H9 (cell line): Measurements from ENCODE around the gene PFN3. TPM values are rescaled to one million over a fixed set of nuclear protein-coding genes. Genes with fewer than 3 reads are reported as not detected.

Experiments used
- DNase-seq: peaks from one replicate; pipeline ENCODE4 v3.0.0-alpha.2; 2017
- H2AFZ ChIP-seq: one replicate; pipeline ENCODE4 v1.6.1; 2013; ENCODE audit warnings: mild to moderate bottlenecking, low read length, control low read depth, moderate library complexity
- H2AK5ac ChIP-seq: 2 replicates; pipeline ENCODE4 v1.6.1; 2013; ENCODE audit warnings: low read length, control low read depth, mixed read lengths; ENCODE audit not compliant: insufficient read length
- H2BK120ac ChIP-seq: one replicate; pipeline ENCODE4 v1.6.1; 2013; ENCODE audit warnings: low read depth, mild to moderate bottlenecking, low read length, control low read depth, inconsistent platforms; ENCODE audit not compliant: poor library complexity, severe bottlenecking
- H2BK12ac ChIP-seq: 2 replicates; pipeline ENCODE4 v1.6.1; 2013; ENCODE audit warnings: low read length, control low read depth, mixed read lengths, low read depth; ENCODE audit not compliant: insufficient read length
- H2BK15ac ChIP-seq: 2 replicates; pipeline ENCODE4 v1.6.1; 2013; ENCODE audit warnings: low read depth, low read length, control low read depth
- H2BK20ac ChIP-seq: one replicate; pipeline ENCODE4 v1.6.1; 2013; ENCODE audit warnings: low read depth, mild to moderate bottlenecking, low read length, control low read depth, inconsistent platforms; ENCODE audit not compliant: poor library complexity, severe bottlenecking
- H2BK5ac ChIP-seq: 2 replicates; pipeline ENCODE4 v1.6.1; 2013; ENCODE audit warnings: low read length, control low read depth, mixed read lengths; ENCODE audit not compliant: insufficient read length
- H3K14ac ChIP-seq: 2 replicates; pipeline ENCODE4 v1.6.1; 2013; ENCODE audit warnings: low read length, control low read depth; ENCODE audit not compliant: insufficient read depth
- H3K18ac ChIP-seq: 2 replicates; pipeline ENCODE4 v1.6.1; 2013; ENCODE audit warnings: low read depth, mild to moderate bottlenecking, mixed read lengths, low read length, control low read depth; ENCODE audit not compliant: insufficient read length
- H3K23ac ChIP-seq: 2 replicates; pipeline ENCODE4 v1.6.1; 2013; ENCODE audit warnings: low read length, control low read depth, mixed read lengths, low read depth; ENCODE audit not compliant: insufficient read length
- H3K23me2 ChIP-seq: 2 replicates; pipeline ENCODE4 v1.6.1; 2013; ENCODE audit warnings: low read depth, mild to moderate bottlenecking, mixed read lengths, low read length, control low read depth; ENCODE audit not compliant: insufficient read length, poor library complexity, severe bottlenecking
- H3K27ac ChIP-seq: 2 replicates; pipeline ENCODE4 v1.5.1; 2013; ENCODE audit warnings: low read length, control low read depth, mixed read lengths, low read depth; ENCODE audit not compliant: insufficient read length
- H3K27me3 ChIP-seq: 2 replicates; pipeline ENCODE4 v1.6.1; 2013; ENCODE audit warnings: low read length, control low read depth, inconsistent platforms; ENCODE audit not compliant: insufficient read depth
- H3K4ac ChIP-seq: 2 replicates; pipeline ENCODE4 v1.6.1; 2013; ENCODE audit warnings: low read depth, mild to moderate bottlenecking, control low read depth, inconsistent platforms, low read length, moderate library complexity
- H3K4me1 ChIP-seq: 2 replicates; pipeline ENCODE4 v1.6.1; 2013; ENCODE audit warnings: low read length, control low read depth, inconsistent platforms; ENCODE audit not compliant: insufficient read depth
- H3K4me2 ChIP-seq: 2 replicates; pipeline ENCODE4 v1.6.1; 2013; ENCODE audit warnings: low read length, control low read depth, mixed read lengths; ENCODE audit not compliant: insufficient read length, insufficient read depth
- H3K56ac ChIP-seq: 2 replicates; pipeline ENCODE4 v1.6.1; 2013; ENCODE audit warnings: low read depth, mild to moderate bottlenecking, mixed read lengths, low read length, control low read depth; ENCODE audit not compliant: insufficient read length
- H3K79me1 ChIP-seq: 2 replicates; pipeline ENCODE4 v1.6.1; 2013; ENCODE audit warnings: low read depth, mild to moderate bottlenecking, moderate library complexity, low read length, control low read depth, inconsistent platforms; ENCODE audit not compliant: insufficient read depth, poor library complexity, severe bottlenecking
- H3K79me2 ChIP-seq: 2 replicates; pipeline ENCODE4 v1.6.1; 2013; ENCODE audit warnings: low read length, control low read depth, inconsistent platforms; ENCODE audit not compliant: insufficient read depth
- H3K9ac ChIP-seq: 2 replicates; pipeline ENCODE4 v1.6.1; 2013; ENCODE audit warnings: low read length, control low read depth, mixed read lengths; ENCODE audit not compliant: insufficient read length; ENCODE audit errors: extremely low read depth
- H3K9me3 ChIP-seq: one replicate; pipeline ENCODE4 v1.6.1; 2013; ENCODE audit warnings: low read depth, low read length, inconsistent platforms; ENCODE audit not compliant: control insufficient read depth
- H3T11ph ChIP-seq: one replicate; pipeline ENCODE4 v1.6.1; 2013; ENCODE audit warnings: mild to moderate bottlenecking, low read length, control low read depth, inconsistent platforms
- H4K20me1 ChIP-seq: one replicate; pipeline ENCODE4 v1.6.1; 2013; ENCODE audit not compliant: control insufficient read depth, insufficient read length, insufficient read depth
- H4K5ac ChIP-seq: 2 replicates; pipeline ENCODE4 v1.6.1; 2013; ENCODE audit warnings: low read depth, mild to moderate bottlenecking, mixed read lengths, low read length, control low read depth; ENCODE audit not compliant: insufficient read length
- H4K8ac ChIP-seq: replicated peaks from 2 replicates; pipeline ENCODE4 v1.6.1; 2013; ENCODE audit warnings: low read length, control low read depth, mixed read lengths, low read depth; ENCODE audit not compliant: insufficient read length
- H4K91ac ChIP-seq: 2 replicates; pipeline ENCODE4 v1.6.1; 2013; ENCODE audit warnings: low read depth, mild to moderate bottlenecking, moderate library complexity, mixed read lengths, low read length, control low read depth; ENCODE audit not compliant: insufficient read length
- H3K27ac Mint-ChIP-seq, 3 experiments: 2 replicates in 2 of 3; 3 replicates in 1 of 3; pipeline ENCODE4 v1.8.0; 2020 to 2021; ENCODE audit warnings: mixed read lengths in 3 of 3, mild to moderate bottlenecking in 1 of 3, moderate library complexity in 1 of 3
- H3K27me3 Mint-ChIP-seq: 2 replicates; pipeline ENCODE4 v1.8.0; 2021; ENCODE audit warnings: low read depth, mild to moderate bottlenecking, moderate library complexity, mixed read lengths
- H3K36me3 Mint-ChIP-seq, 3 experiments: 2 replicates in 2 of 3; 3 replicates in 1 of 3; pipeline ENCODE4 v1.8.0; 2020 to 2021; ENCODE audit warnings: low read depth in 3 of 3, mixed read lengths in 3 of 3; ENCODE audit not compliant: insufficient read depth in 1 of 3
- H3K4me1 Mint-ChIP-seq, 2 experiments: 2 replicates each; pipeline ENCODE4 v1.8.0; 2020; ENCODE audit warnings: mixed read lengths in 2 of 2
- H3K4me3 Mint-ChIP-seq, 2 experiments: 2 replicates in 1 of 2; 3 replicates in 1 of 2; pipeline ENCODE4 v1.8.0; 2020 to 2021; ENCODE audit warnings: mild to moderate bottlenecking in 2 of 2, mixed read lengths in 2 of 2, moderate library complexity in 1 of 2
- H3K9me3 Mint-ChIP-seq, 2 experiments: 2 replicates in 1 of 2; 3 replicates in 1 of 2; pipeline ENCODE4 v1.8.0; 2020; ENCODE audit warnings: mild to moderate bottlenecking in 2 of 2, mixed read lengths in 2 of 2, moderate library complexity in 1 of 2
- WGBS: extraction: QIAGEN DNeasy Blood & Tissue Kit; methylation state at CpG from one replicate; pipeline ENCODE4 v1.1.7; 2013; ENCODE audit warnings: missing lambda C conversion rate, low lambda C conversion rate, mixed read lengths; ENCODE audit not compliant: insufficient read length; ENCODE audit errors: extremely low coverage; 5-methylcytosine and 5-hydroxymethylcytosine counted together
- total RNA-seq: library from RNA; stranded (reverse); gene quantifications from 2 replicates; pipeline ENCODE4 v1.2.1, GENCODE V29; 2021
- TF ChIP-seq, protein P1 (sequence below): fragments of 200-600 bp; sonication (generic); conservative IDR thresholded peaks from 3 replicates; pipeline ENCODE4 v1.8.0; 2021; ENCODE audit warnings: antibody characterized with exemption, mild to moderate bottlenecking

The PFN3 gene
- total RNA-seq, 1 experiment from 2014 or later = not detected

DNA sequence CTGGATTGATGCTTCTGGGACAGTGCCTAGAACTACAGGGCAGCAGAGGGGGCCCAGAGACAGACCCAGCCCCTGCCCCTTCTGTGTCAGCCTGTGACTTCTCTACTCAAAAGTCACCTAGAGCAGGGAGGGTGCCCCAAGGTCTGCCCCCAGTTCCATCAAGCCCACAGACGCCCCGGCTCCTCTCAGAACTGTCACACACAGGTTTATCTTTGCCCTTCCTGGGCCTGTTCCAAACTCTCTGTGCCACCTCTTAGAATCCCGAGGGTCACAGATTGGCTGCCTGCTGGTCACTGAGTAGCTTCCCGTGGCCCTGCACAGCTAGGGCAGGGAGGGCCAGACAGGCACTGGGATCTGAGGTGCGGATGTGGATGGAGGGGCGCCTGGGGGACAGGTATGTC is 41.0 kb downstream of the PFN3 start:
- Histone ChIP-seq H3K23me2 (peaks cover 4% of the 10 kb centered on the region), H3T11ph (no peak overlapping the region), H4K20me1 (no peaks in the 10 kb centered on the region), H3K79me1 (no peaks in the 10 kb centered on the region), H3K56ac (no peak overlapping the region), H2BK5ac (no peak overlapping the region), H2AK5ac (no peak overlapping the region), H3K18ac (no peak overlapping the region), H3K23ac (no peak overlapping the region), H2AFZ (no peak overlapping the region), H2BK15ac (no peak overlapping the region), H3K9ac (no peak overlapping the region), H3K9me3 (no peaks in the 10 kb centered on the region), H3K79me2 (no peaks in the 10 kb centered on the region), H4K91ac (no peak overlapping the region), H4K8ac (no peak overlapping the region), H2BK120ac (no peak overlapping the region), H2BK12ac (no peak overlapping the region), H3K14ac (no peak overlapping the region), H4K5ac (no peak overlapping the region), H3K4me2 (no peak overlapping the region), H3K4me1 (peaks cover 4% of the 10 kb centered on the region; the same call in 1 of the 2 replicates), H2BK20ac (no peak overlapping the region), H3K27me3 (no peaks in the 10 kb centered on the region), H3K27ac (no peak overlapping the region), H3K4ac (no peak overlapping the region)
- Mint-ChIP-seq H3K27me3 (peaks cover 51% of the 10 kb centered on the region), H3K4me3 (no peak overlapping the region), H3K4me1 (peaks cover 11 to 23% of the 10 kb centered on the region in 2 experiments), H3K9me3 (peaks cover 3 to 4% of the 10 kb centered on the region in 2 experiments; a peak in 4 of 5 replicates), H3K36me3 (no peaks in the 10 kb centered on the region), H3K27ac (no peak overlapping the region; a peak in 1 of 7 replicates)
- WGBS = no CpG with 5 or more reads among the region's 6 CpGs
- DNase-seq = no peak
- TF ChIP-seq, protein P1, sequence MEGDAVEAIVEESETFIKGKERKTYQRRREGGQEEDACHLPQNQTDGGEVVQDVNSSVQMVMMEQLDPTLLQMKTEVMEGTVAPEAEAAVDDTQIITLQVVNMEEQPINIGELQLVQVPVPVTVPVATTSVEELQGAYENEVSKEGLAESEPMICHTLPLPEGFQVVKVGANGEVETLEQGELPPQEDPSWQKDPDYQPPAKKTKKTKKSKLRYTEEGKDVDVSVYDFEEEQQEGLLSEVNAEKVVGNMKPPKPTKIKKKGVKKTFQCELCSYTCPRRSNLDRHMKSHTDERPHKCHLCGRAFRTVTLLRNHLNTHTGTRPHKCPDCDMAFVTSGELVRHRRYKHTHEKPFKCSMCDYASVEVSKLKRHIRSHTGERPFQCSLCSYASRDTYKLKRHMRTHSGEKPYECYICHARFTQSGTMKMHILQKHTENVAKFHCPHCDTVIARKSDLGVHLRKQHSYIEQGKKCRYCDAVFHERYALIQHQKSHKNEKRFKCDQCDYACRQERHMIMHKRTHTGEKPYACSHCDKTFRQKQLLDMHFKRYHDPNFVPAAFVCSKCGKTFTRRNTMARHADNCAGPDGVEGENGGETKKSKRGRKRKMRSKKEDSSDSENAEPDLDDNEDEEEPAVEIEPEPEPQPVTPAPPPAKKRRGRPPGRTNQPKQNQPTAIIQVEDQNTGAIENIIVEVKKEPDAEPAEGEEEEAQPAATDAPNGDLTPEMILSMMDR = no peak
